HG02970 (cell line): ENCODE measurements around the gene TXN2.
"Not testable (repeated sequence)": the region's sequence is repeated elsewhere in the genome, so short reads cannot be mapped to it uniquely, and the experiment has no call there.

Experiments
- ATAC-seq: cut with Tn5 transposase; IDR thresholded peaks from one replicate; pipeline ENCODE4 v1.9.1; 2021; ENCODE audit warnings: mild to moderate bottlenecking, moderate library complexity, moderate number of reproducible peaks; ENCODE audit not compliant: unreplicated experiment, low FRiP score

TXN2 gene

GRCh38 chr22:36457688-36458450 lies 23.6 kb downstream of the TXN2 start:
- no peak for ATAC-seq

GRCh38 chr22:36456464-36456845 lies 25.0 kb downstream of the TXN2 start:
- ATAC-seq, result no peak

GRCh38 chr22:36455571-36456463 lies 25.6 kb downstream of the TXN2 start:
- no peak for ATAC-seq

- ATAC-seq, result peak; percentile 53
Measured at GRCh38 chr22:36454916-36455570, 26.4 kb downstream of the TXN2 start.

- no peak for ATAC-seq
Measured at GRCh38 chr22:36453855-36454378, 27.5 kb downstream of the TXN2 start.

- not testable (repeated sequence) for ATAC-seq
Measured at GRCh38 chr22:36452978-36453607, 28.3 kb downstream of the TXN2 start.

GRCh38 chr22:36452250-36452977 lies 29.0 kb downstream of the TXN2 start:
- no peak for ATAC-seq

GRCh38 chr22:36450923-36451322 lies 30.5 kb downstream of the TXN2 start:
- not testable (repeated sequence) for ATAC-seq

- no peak for ATAC-seq
Measured at GRCh38 chr22:36449596-36450175, 31.8 kb downstream of the TXN2 start.

GRCh38 chr22:36447632-36448031 lies 33.8 kb downstream of the TXN2 start:
- no peak for ATAC-seq

- ATAC-seq, result no peak
Measured at GRCh38 chr22:36445158-36445668, 36.2 kb downstream of the TXN2 start.

GRCh38 chr22:36443198-36443770 lies 38.2 kb downstream of the TXN2 start:
- ATAC-seq, result no peak

GRCh38 chr22:36442506-36443197 lies 38.8 kb downstream of the TXN2 start:
- no peak for ATAC-seq

GRCh38 chr22:36440429-36441002 lies 40.9 kb downstream of the TXN2 start:
- no peak for ATAC-seq

GRCh38 chr22:36439481-36440271 lies 41.8 kb downstream of the TXN2 start:
- no peak for ATAC-seq

- no peak for ATAC-seq
Measured at GRCh38 chr22:36435516-36436415, 45.7 kb downstream of the TXN2 start.
